A673 (cell line): Measurements from ENCODE around the gene KCNMA1. TPM values are rescaled to one million over a fixed set of nuclear protein-coding genes. Genes with fewer than 3 reads are reported as not detected.

Experiments
- BruUV-seq: library from RNA; stranded (reverse); fragments of 400-500 nt; replicated peaks from 2 replicates; lab custom pipeline; 2021; lab: Mats Ljungman, UMichigan
- CTCF ChIA-PET: fragments of 300-600 bp; sonication (Branson Sonifier 250); formaldehyde crosslinking; loops from one replicate; lab custom pipeline; 2022; ENCODE audit warnings: antibody characterized with exemption; lab: Charles Lee
- POLR2A ChIA-PET: fragments of 300-600 bp; sonication (Branson Sonifier 250); formaldehyde crosslinking; loops from one replicate; lab custom pipeline; 2022; ENCODE audit warnings: antibody characterized with exemption; ENCODE audit not compliant: low non-redundant PET; lab: Charles Lee
- DNase-seq: peaks from one replicate; pipeline ENCODE4 v3.0.0-alpha.2; 2015; ENCODE audit warnings: low spot score
- H3K27ac ChIP-seq: fragments of 200-600 bp; sonication (generic); 2 replicates; pipeline ENCODE4 v1.5.1; 2016; ENCODE audit warnings: mixed run types, low read depth, mild to moderate bottlenecking, mixed read lengths, antibody characterized with exemption, low read length; ENCODE audit not compliant: poor library complexity, severe bottlenecking
- H3K27me3 ChIP-seq: fragments of 200-600 bp; sonication (generic); replicated peaks from 2 replicates; pipeline ENCODE4 v1.6.1; 2017; ENCODE audit warnings: mixed run types, low read depth, mild to moderate bottlenecking, mixed read lengths, antibody characterized with exemption, low read length; ENCODE audit not compliant: insufficient read depth, poor library complexity
- H3K36me3 ChIP-seq: fragments of 200-600 bp; sonication (generic); 2 replicates; pipeline ENCODE4 v1.6.1; 2016; ENCODE audit warnings: mixed run types, mild to moderate bottlenecking, mixed read lengths, antibody characterized with exemption, low read length; ENCODE audit not compliant: insufficient read depth, poor library complexity, severe bottlenecking
- H3K4me1 ChIP-seq: fragments of 200-600 bp; sonication (generic); 2 replicates; pipeline ENCODE4 v1.6.1; 2017; ENCODE audit warnings: mixed run types, mild to moderate bottlenecking, mixed read lengths, antibody characterized with exemption, low read length; ENCODE audit not compliant: insufficient read depth, poor library complexity, severe bottlenecking
- H3K4me3 ChIP-seq: fragments of 200-600 bp; sonication (generic); 2 replicates; pipeline ENCODE4 v1.5.1; 2016; ENCODE audit warnings: low read depth, mixed run types, mild to moderate bottlenecking, mixed read lengths, low read length; ENCODE audit not compliant: poor library complexity, severe bottlenecking
- H3K9me3 ChIP-seq: fragments of 200-600 bp; sonication (generic); 2 replicates; pipeline ENCODE4 v1.6.1; 2016; ENCODE audit warnings: mixed run types, low read depth, mild to moderate bottlenecking, mixed read lengths, antibody characterized with exemption, low read length; ENCODE audit not compliant: poor library complexity, severe bottlenecking
- EZH2 ChIP-seq: fragments of 200-600 bp; sonication (generic); IDR thresholded peaks from 2 replicates; pipeline ENCODE4 v1.6.1; 2017; ENCODE audit warnings: borderline replicate concordance, low read depth, mild to moderate bottlenecking, mixed read lengths, antibody characterized with exemption, low read length; ENCODE audit not compliant: poor library complexity, severe bottlenecking
- intact Hi-C: fragments of 100-400 bp; cut with micrococcal nuclease; formaldehyde crosslinking; loops from one replicate; pipeline ENCODE4 v1.10.0; 2022; ENCODE audit not compliant: unreplicated experiment
- total RNA-seq: library from RNA; stranded (reverse); gene quantifications from 2 replicates; pipeline ENCODE4 v1.2.3, GENCODE V29; 2021
- TF ChIP-seq, protein P1 (sequence below): fragments of 300-800, 200-600 bp; sonication (generic); conservative IDR thresholded peaks from 2 replicates; pipeline ENCODE4 v1.5.1; 2017; ENCODE audit warnings: low read depth, mild to moderate bottlenecking, antibody characterized with exemption, low read length, moderate library complexity, mixed read lengths

Gene KCNMA1
- total RNA-seq, 1 experiment from 2014 or later, result 0.84 TPM

DNA sequence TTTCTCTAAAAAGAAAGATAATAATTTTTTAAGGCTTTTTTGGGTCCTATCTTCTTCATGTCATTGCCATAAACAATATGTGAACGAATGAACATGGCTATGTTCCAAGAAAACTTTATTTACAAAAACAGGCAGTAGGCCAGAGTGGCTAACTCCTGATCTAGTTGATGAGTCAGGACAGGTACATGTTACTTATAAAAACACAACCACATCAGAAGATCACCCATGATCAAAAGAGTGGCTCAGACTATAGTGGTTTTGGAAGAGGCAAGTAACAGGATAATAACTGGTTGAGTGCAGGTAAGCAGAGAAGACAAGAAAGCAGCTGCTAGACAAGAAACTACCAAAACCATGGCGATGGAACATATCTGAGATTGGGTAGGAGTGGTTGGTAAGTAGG, 468.7 kb downstream of the KCNMA1 start:
- H3K27ac ChIP-seq, result no peak overlapping the region
- no peak for DNase-seq
- ChIA-PET CTCF (no interaction called here), POLR2A (no interaction called here)
- H3K4me3 ChIP-seq, result no peak overlapping the region
- H3K4me1 ChIP-seq, result no peaks in the 10 kb centered on the region
- H3K27me3 ChIP-seq, result peaks cover 3% of the 10 kb centered on the region
- TF ChIP-seq, protein P1, sequence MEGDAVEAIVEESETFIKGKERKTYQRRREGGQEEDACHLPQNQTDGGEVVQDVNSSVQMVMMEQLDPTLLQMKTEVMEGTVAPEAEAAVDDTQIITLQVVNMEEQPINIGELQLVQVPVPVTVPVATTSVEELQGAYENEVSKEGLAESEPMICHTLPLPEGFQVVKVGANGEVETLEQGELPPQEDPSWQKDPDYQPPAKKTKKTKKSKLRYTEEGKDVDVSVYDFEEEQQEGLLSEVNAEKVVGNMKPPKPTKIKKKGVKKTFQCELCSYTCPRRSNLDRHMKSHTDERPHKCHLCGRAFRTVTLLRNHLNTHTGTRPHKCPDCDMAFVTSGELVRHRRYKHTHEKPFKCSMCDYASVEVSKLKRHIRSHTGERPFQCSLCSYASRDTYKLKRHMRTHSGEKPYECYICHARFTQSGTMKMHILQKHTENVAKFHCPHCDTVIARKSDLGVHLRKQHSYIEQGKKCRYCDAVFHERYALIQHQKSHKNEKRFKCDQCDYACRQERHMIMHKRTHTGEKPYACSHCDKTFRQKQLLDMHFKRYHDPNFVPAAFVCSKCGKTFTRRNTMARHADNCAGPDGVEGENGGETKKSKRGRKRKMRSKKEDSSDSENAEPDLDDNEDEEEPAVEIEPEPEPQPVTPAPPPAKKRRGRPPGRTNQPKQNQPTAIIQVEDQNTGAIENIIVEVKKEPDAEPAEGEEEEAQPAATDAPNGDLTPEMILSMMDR, result no peak
- TF ChIP-seq EZH2, result no peak
- no TSS peak for BruUV-seq
- H3K36me3 ChIP-seq, result no peaks in the 10 kb centered on the region
- intact Hi-C loops, result loop anchor here (5.0 to 10.0 kb wide), 2 partner anchors 543 to 666 kb away; no protein-coding TSS in a partner anchor
- no peaks in the 10 kb centered on the region for H3K9me3 ChIP-seq

DNA sequence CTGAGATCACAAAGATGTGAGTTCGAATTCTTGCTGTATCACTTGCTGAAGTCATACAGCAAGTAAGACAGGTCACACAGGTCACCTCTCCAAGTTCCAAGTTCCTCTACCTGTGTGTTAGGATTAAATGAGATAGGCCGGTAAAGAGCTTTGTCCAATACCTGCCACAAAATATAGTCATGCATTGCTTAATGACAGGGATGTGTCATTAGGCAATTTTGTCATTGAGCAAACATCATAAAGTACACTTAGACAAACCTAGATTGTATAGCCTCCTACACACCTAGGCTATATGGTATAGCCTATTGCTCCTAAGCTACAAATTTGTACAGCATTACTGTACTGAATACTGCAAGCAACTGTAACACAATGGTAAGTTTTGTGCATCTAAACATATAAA, 469.4 kb downstream of the KCNMA1 start:
- intact Hi-C loops, result loop anchor here (5.0 to 10.0 kb wide), 2 partner anchors 544 to 667 kb away; no protein-coding TSS in a partner anchor
- H3K9me3 ChIP-seq, result no peaks in the 10 kb centered on the region
- H3K27ac ChIP-seq, result no peak overlapping the region
- CTCF ChIA-PET, result no interaction called here
- DNase-seq, result no peak
- POLR2A ChIA-PET, result no interaction called here
- TF ChIP-seq, protein P1, result no peak
- no peak for TF ChIP-seq EZH2
- no peak overlapping the region for H3K4me3 ChIP-seq
- BruUV-seq, result no TSS peak
- no peaks in the 10 kb centered on the region for H3K4me1 ChIP-seq
- no peaks in the 10 kb centered on the region for H3K36me3 ChIP-seq
- H3K27me3 ChIP-seq, result peaks cover 3% of the 10 kb centered on the region

- no peaks in the 10 kb centered on the region for H3K9me3 ChIP-seq
- POLR2A ChIA-PET, result no interaction called here
- H3K27me3 ChIP-seq, result peaks cover 3% of the 10 kb centered on the region
- H3K27ac ChIP-seq, result no peak overlapping the region
- BruUV-seq, result no TSS peak
- no peaks in the 10 kb centered on the region for H3K4me1 ChIP-seq
- H3K4me3 ChIP-seq, result no peak overlapping the region
- no peak for TF ChIP-seq EZH2
- TF ChIP-seq, protein P1, result peak; percentile 79
- CTCF ChIA-PET, result interaction anchor here (0.6 to 1.0 kb wide), 6 partner anchors 9 to 548 kb away, joined by 3 to 5 read pairs (median 4); no protein-coding TSS in a partner anchor
- H3K36me3 ChIP-seq, result no peaks in the 10 kb centered on the region
- DNase-seq, result peak; percentile 76
- intact Hi-C loops, result loop anchor here (2.0 to 10.0 kb wide), 3 partner anchors 477 to 669 kb away; no protein-coding TSS in a partner anchor
Measured at GRCh38 chr10:77165445-77166208, 472.0 kb downstream of the KCNMA1 start.
